ENCODE data around the gene HSD17B2. TPM values are rescaled to one million over a fixed set of nuclear protein-coding genes. Genes with fewer than 3 reads are reported as not detected.

The HSD17B2 gene
- total RNA-seq, 4 donors from 2014 or later: 2.7 to 10.6 (median 4.0) TPM

DNA sequence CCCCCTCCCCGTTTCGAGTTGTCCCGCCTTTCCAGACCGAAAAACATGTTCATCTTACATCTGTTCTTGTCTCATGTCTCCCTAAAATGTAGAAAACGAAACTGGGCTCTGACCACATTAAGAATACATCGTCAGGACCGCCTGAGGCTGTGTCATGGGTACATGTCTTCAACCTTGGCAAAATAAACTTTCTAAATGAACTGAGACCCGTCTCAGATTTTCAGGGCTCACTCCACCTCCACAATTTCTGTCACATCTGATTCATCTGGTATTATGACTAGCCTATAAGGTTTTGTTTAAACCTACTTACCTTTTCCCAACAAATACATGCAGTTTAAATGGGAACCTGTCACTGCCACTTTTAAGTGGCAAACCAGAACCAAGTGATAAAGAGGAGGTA, 24.4 kb upstream of the HSD17B2 start:
- no peaks in the 10 kb centered on the region for H3K36me3 ChIP-seq
- H3K4me1 ChIP-seq: peaks cover 7% of the 10 kb centered on the region
- H3K27me3 ChIP-seq: peaks cover 4% of the 10 kb centered on the region
- H3K9me3 ChIP-seq: peaks cover 8% of the 10 kb centered on the region
- peak overlapping the region; percentile 55 for H3K4me3 ChIP-seq
- TF ChIP-seq POLR2AphosphoS5 (IDR thresholded peaks at IDR 0.05) (no peak), POLR2A (IDR thresholded peaks at IDR 0.05) (no peak), CTCF (IDR thresholded peaks at IDR 0.05) (no peak), EP300 (IDR thresholded peaks at IDR 0.05) (no peak)
- 61% methylated on average over 8 of the region's 8 CpGs for WGBS
- peak overlapping the region; percentile 72 for H3K27ac ChIP-seq
- DNase-seq (ENCODE audit: low spot score in 2 of 2): no peak

- H3K4me1 ChIP-seq: peaks cover 11% of the 10 kb centered on the region
- no peaks in the 10 kb centered on the region for H3K36me3 ChIP-seq
- H3K9me3 ChIP-seq: peaks cover 8% of the 10 kb centered on the region
- DNase-seq (ENCODE audit: low spot score in 2 of 2): peak in 1 of 2 donors; percentile 68
- H3K27ac ChIP-seq: peak within 1 kb of the TSS; percentile 72
- H3K27me3 ChIP-seq: peaks cover 4% of the 10 kb centered on the region
- peak in 1 of 3 donors; percentile 4 for TF ChIP-seq POLR2AphosphoS5 (IDR thresholded peaks at IDR 0.05)
- no peak for TF ChIP-seq POLR2A (IDR thresholded peaks at IDR 0.05)
- H3K4me3 ChIP-seq: peak within 1 kb of the TSS; percentile 55
- 17% methylated on average over 11 of the region's 32 CpGs for WGBS
Measured at GRCh38 chr16:82011199-82011641, 23.8 kb upstream of the HSD17B2 start, which contains the start of gene SDR42E1. Gene SDR42E1 (minus strand): TSS chr16:82011470. CDS start chr16:82000858, 10,612 bp downstream.

- Histone ChIP-seq H3K27ac (no peak overlapping the region), H3K27me3 (peaks cover 4% of the 10 kb centered on the region), H3K36me3 (no peaks in the 10 kb centered on the region), H3K4me3 (no peak overlapping the region), H3K4me1 (peaks cover 25% of the 10 kb centered on the region), H3K9me3 (peaks cover 8% of the 10 kb centered on the region)
- 48% methylated on average over 2 of the region's 2 CpGs for WGBS
- TF ChIP-seq EP300 (IDR thresholded peaks at IDR 0.05) (no peak), CTCF (IDR thresholded peaks at IDR 0.05) (no peak), POLR2A (IDR thresholded peaks at IDR 0.05) (no peak), POLR2AphosphoS5 (IDR thresholded peaks at IDR 0.05) (no peak)
- no peak for DNase-seq (ENCODE audit: low spot score in 2 of 2)
Measured at GRCh38 chr16:82013139-82013538, 21.9 kb upstream of the HSD17B2 start.

DNA sequence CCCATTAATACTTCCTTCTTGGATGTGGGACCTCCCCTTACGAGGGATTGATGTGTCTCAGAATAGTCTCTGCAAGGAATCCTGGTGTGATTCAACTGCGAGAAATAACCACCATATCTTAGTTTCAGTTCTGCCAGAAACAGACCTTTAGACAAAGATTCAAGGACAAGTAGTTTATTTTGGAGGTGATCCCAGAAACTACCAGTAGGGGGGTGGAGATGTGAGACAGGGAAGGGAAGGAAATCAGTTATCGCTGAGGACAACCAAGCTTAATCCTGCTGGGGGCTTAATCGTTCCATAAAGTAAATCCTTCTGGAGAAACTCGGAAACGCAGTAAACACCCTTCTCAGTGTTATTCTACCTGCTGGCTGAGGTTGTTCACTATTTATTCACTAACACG, 18.8 kb upstream of the HSD17B2 start:
- H3K9me3 ChIP-seq: peaks cover 8% of the 10 kb centered on the region
- WGBS: 43% methylated on average over 7 of the region's 7 CpGs
- H3K36me3 ChIP-seq: no peaks in the 10 kb centered on the region
- no peak for TF ChIP-seq POLR2A (IDR thresholded peaks at IDR 0.05)
- no peak for TF ChIP-seq EP300 (IDR thresholded peaks at IDR 0.05)
- TF ChIP-seq CTCF (IDR thresholded peaks at IDR 0.05): no peak
- TF ChIP-seq POLR2AphosphoS5 (IDR thresholded peaks at IDR 0.05): no peak
- H3K27me3 ChIP-seq: peaks cover under 1% of the 10 kb centered on the region
- no peak overlapping the region for H3K4me3 ChIP-seq
- H3K27ac ChIP-seq: peak overlapping the region; percentile 71
- peaks cover 19% of the 10 kb centered on the region for H3K4me1 ChIP-seq
- no peak for DNase-seq (ENCODE audit: low spot score in 2 of 2)

DNA sequence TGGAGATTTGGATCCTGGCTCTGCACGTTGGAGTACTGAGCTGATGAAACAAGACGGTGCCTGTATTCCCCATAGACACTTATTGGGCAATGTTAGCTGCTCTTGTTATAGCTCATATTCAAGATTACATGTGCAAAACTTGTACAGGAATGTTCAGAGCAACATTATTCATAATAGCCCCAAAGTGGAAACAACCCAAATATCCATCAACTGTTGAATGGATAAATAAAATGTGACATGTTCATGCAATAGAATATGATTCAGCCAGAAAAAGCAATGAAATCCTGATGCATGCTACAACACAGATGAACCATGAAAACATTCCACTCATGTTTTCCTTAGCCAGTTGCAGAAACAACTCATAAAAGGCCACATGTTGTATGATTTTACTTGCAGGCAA, 18.1 kb upstream of the HSD17B2 start:
- peaks cover 19% of the 10 kb centered on the region for H3K4me1 ChIP-seq
- peaks cover 8% of the 10 kb centered on the region for H3K9me3 ChIP-seq
- H3K4me3 ChIP-seq: no peak overlapping the region
- 22% methylated on average over 2 of the region's 2 CpGs for WGBS
- peak overlapping the region; percentile 73 for H3K27ac ChIP-seq
- no peak for DNase-seq (ENCODE audit: low spot score in 2 of 2)
- no peaks in the 10 kb centered on the region for H3K27me3 ChIP-seq
- TF ChIP-seq POLR2A (IDR thresholded peaks at IDR 0.05): no peak
- TF ChIP-seq EP300 (IDR thresholded peaks at IDR 0.05): no peak
- no peak for TF ChIP-seq POLR2AphosphoS5 (IDR thresholded peaks at IDR 0.05)
- TF ChIP-seq CTCF (IDR thresholded peaks at IDR 0.05): no peak
- H3K36me3 ChIP-seq: no peaks in the 10 kb centered on the region

Measured in suprapubic skin (tissue), 4 donors.